ENCODE results near the gene SGMS1. TPM values are rescaled to one million over a fixed set of nuclear protein-coding genes. Genes with fewer than 3 reads are reported as not detected.

The SGMS1 gene
- total and polyA plus RNA-seq, 2 donors (not counting 1 experiment from before 2014, with no cell fraction given) = 39.9 to 82.1 TPM

GRCh38 chr10:50542871-50543270 is 80.9 kb downstream of the SGMS1 start:
- TF ChIP-seq EZH2 (IDR thresholded peaks at IDR 0.05; ENCODE audit: low read length, missing control alignments) (no peak), CTCF (conservative IDR thresholded peaks at IDR 0.05 in 1 of 2, IDR thresholded peaks at IDR 0.05 in 1 of 2; ENCODE audit: low read depth in 1 of 2, low read length in 2 of 2) (no peak)
- H3K9ac ChIP-seq (ENCODE audit: insufficient read depth, low read length) = no peak overlapping the region
- no peak overlapping the region for H2AFZ ChIP-seq (ENCODE audit: low read length)
- H3K27me3 ChIP-seq (ENCODE audit: control insufficient read depth, insufficient read depth, low read length) = no peaks in the 10 kb centered on the region
- H3K79me2 ChIP-seq (ENCODE audit: control insufficient read depth, insufficient read depth, low read length) = no peaks in the 10 kb centered on the region
- H3K4me1 ChIP-seq (ENCODE audit: control insufficient read depth, extremely low read depth, insufficient read depth, low read length) = no peaks in the 10 kb centered on the region
- no peak for DNase-seq (ENCODE audit: low read depth in 2 of 2)
- H3K4me2 ChIP-seq (ENCODE audit: extremely low read depth, insufficient read depth, low read length) = no peak overlapping the region
- no peaks in the 10 kb centered on the region for H3K9me3 ChIP-seq (ENCODE audit: control insufficient read depth, insufficient read depth, low read depth, low read length)
- H3K27ac ChIP-seq (ENCODE audit: insufficient read depth, low read length) = no peak overlapping the region
- no peaks in the 10 kb centered on the region for H4K20me1 ChIP-seq (ENCODE audit: control insufficient read depth, extremely low read depth, insufficient read depth, low read length)
- no peak overlapping the region for H3K4me3 ChIP-seq (replicated peaks in 1 of 4; ENCODE audit: control extremely low read depth in 1 of 4, insufficient read depth in 1 of 4, low read depth in 3 of 4, low read length in 4 of 4)
- H3K36me3 ChIP-seq (ENCODE audit: control insufficient read depth, insufficient read depth, low read length) = no peaks in the 10 kb centered on the region

GRCh38 chr10:50541921-50542320 is 81.8 kb downstream of the SGMS1 start:
- no peaks in the 10 kb centered on the region for H4K20me1 ChIP-seq (ENCODE audit: control insufficient read depth, extremely low read depth, insufficient read depth, low read length)
- no peak for DNase-seq (ENCODE audit: low read depth in 2 of 2)
- H3K27ac ChIP-seq (ENCODE audit: insufficient read depth, low read length) = no peak overlapping the region
- H3K4me3 ChIP-seq (replicated peaks in 1 of 4; ENCODE audit: control extremely low read depth in 1 of 4, insufficient read depth in 1 of 4, low read depth in 3 of 4, low read length in 4 of 4) = no peak overlapping the region
- no peak overlapping the region for H3K4me2 ChIP-seq (ENCODE audit: extremely low read depth, insufficient read depth, low read length)
- no peaks in the 10 kb centered on the region for H3K36me3 ChIP-seq (ENCODE audit: control insufficient read depth, insufficient read depth, low read length)
- H3K9ac ChIP-seq (ENCODE audit: insufficient read depth, low read length) = no peak overlapping the region
- H3K79me2 ChIP-seq (ENCODE audit: control insufficient read depth, insufficient read depth, low read length) = no peaks in the 10 kb centered on the region
- H2AFZ ChIP-seq (ENCODE audit: low read length) = no peak overlapping the region
- H3K4me1 ChIP-seq (ENCODE audit: control insufficient read depth, extremely low read depth, insufficient read depth, low read length) = no peaks in the 10 kb centered on the region
- H3K9me3 ChIP-seq (ENCODE audit: control insufficient read depth, insufficient read depth, low read depth, low read length) = no peaks in the 10 kb centered on the region
- H3K27me3 ChIP-seq (ENCODE audit: control insufficient read depth, insufficient read depth, low read length) = no peaks in the 10 kb centered on the region
- TF ChIP-seq EZH2 (IDR thresholded peaks at IDR 0.05; ENCODE audit: low read length, missing control alignments) (no peak), CTCF (conservative IDR thresholded peaks at IDR 0.05 in 1 of 2, IDR thresholded peaks at IDR 0.05 in 1 of 2; ENCODE audit: low read depth in 1 of 2, low read length in 2 of 2) (no peak)

- no peak overlapping the region for H3K27ac ChIP-seq (ENCODE audit: insufficient read depth, low read length)
- no peaks in the 10 kb centered on the region for H3K9me3 ChIP-seq (ENCODE audit: control insufficient read depth, insufficient read depth, low read depth, low read length)
- H4K20me1 ChIP-seq (ENCODE audit: control insufficient read depth, extremely low read depth, insufficient read depth, low read length) = no peaks in the 10 kb centered on the region
- TF ChIP-seq EZH2 (IDR thresholded peaks at IDR 0.05; ENCODE audit: low read length, missing control alignments) = no peak
- no peak for TF ChIP-seq CTCF (conservative IDR thresholded peaks at IDR 0.05 in 1 of 2, IDR thresholded peaks at IDR 0.05 in 1 of 2; ENCODE audit: low read depth in 1 of 2, low read length in 2 of 2)
- no peaks in the 10 kb centered on the region for H3K4me1 ChIP-seq (ENCODE audit: control insufficient read depth, extremely low read depth, insufficient read depth, low read length)
- no peaks in the 10 kb centered on the region for H3K79me2 ChIP-seq (ENCODE audit: control insufficient read depth, insufficient read depth, low read length)
- H3K36me3 ChIP-seq (ENCODE audit: control insufficient read depth, insufficient read depth, low read length) = no peaks in the 10 kb centered on the region
- no peaks in the 10 kb centered on the region for H3K27me3 ChIP-seq (ENCODE audit: control insufficient read depth, insufficient read depth, low read length)
- H3K4me2 ChIP-seq (ENCODE audit: extremely low read depth, insufficient read depth, low read length) = no peak overlapping the region
- H3K9ac ChIP-seq (ENCODE audit: insufficient read depth, low read length) = no peak overlapping the region
- no peak overlapping the region for H2AFZ ChIP-seq (ENCODE audit: low read length)
- H3K4me3 ChIP-seq (replicated peaks in 1 of 4; ENCODE audit: control extremely low read depth in 1 of 4, insufficient read depth in 1 of 4, low read depth in 3 of 4, low read length in 4 of 4) = no peak overlapping the region
- DNase-seq (ENCODE audit: low read depth in 2 of 2) = no peak
These were observed 82.4 kb downstream of the SGMS1 start for GRCh38 chr10:50541317-50541716.
